ENCODE results near the gene SEC24A.
A peak's percentile ranks its signal among the peaks of the same experiment; 100 is the strongest.

Gene SEC24A

GRCh38 chr5:134638760-134639201, 9.8 kb upstream of the SEC24A start:
- Histone ChIP-seq H3K36me3 (ENCODE audit: low read length) (no peaks in the 10 kb centered on the region), H3K9me3 (ENCODE audit: insufficient read depth, low read length) (no peaks in the 10 kb centered on the region), H3K27me3 (ENCODE audit: low read length) (no peaks in the 10 kb centered on the region), H3K9ac (ENCODE audit: low read length) (no peak overlapping the region), H3F3A (ENCODE audit: insufficient read depth) (peaks cover 4% of the 10 kb centered on the region; the same call in 1 of the 2 replicates), H3K9me2 (replicated peaks; ENCODE audit: insufficient read depth, low read length) (no peaks in the 10 kb centered on the region), H2AFZ (ENCODE audit: low read depth, low read length, severe bottlenecking) (no peak overlapping the region), H3K4me3 (ENCODE audit: insufficient read depth, low read length, poor library complexity, severe bottlenecking) (no peak overlapping the region), H3K79me2 (ENCODE audit: insufficient read depth, low read length) (no peaks in the 10 kb centered on the region), H4K20me1 (ENCODE audit: low read depth, low read length) (no peaks in the 10 kb centered on the region), H3K27ac (ENCODE audit: low read depth, low read length) (no peak overlapping the region), H3K4me2 (ENCODE audit: low read depth, low read length, poor library complexity, severe bottlenecking) (no peak overlapping the region)
- TF ChIP-seq EZH2phosphoT487 (conservative IDR thresholded peaks at IDR 0.05; ENCODE audit: low read length) (no peak), CTCF (IDR thresholded peaks at IDR 0.05; ENCODE audit: insufficient read depth, low read length, poor library complexity, severe bottlenecking) (no peak)

GRCh38 chr5:134642931-134643530, 5.6 kb upstream of the SEC24A start:
- no peaks in the 10 kb centered on the region for H3K27me3 ChIP-seq (ENCODE audit: low read length)
- H3K27ac ChIP-seq (ENCODE audit: low read depth, low read length) = no peak overlapping the region
- H2AFZ ChIP-seq (ENCODE audit: low read depth, low read length, severe bottlenecking) = no peak overlapping the region
- H4K20me1 ChIP-seq (ENCODE audit: low read depth, low read length) = no peaks in the 10 kb centered on the region
- no peaks in the 10 kb centered on the region for H3K9me3 ChIP-seq (ENCODE audit: insufficient read depth, low read length)
- H3K9ac ChIP-seq (ENCODE audit: low read length) = no peak overlapping the region
- H3K36me3 ChIP-seq (ENCODE audit: low read length) = no peaks in the 10 kb centered on the region
- no peak overlapping the region for H3K4me2 ChIP-seq (ENCODE audit: low read depth, low read length, poor library complexity, severe bottlenecking)
- peaks cover 5% of the 10 kb centered on the region for H3F3A ChIP-seq (ENCODE audit: insufficient read depth)
- TF ChIP-seq EZH2phosphoT487 (conservative IDR thresholded peaks at IDR 0.05; ENCODE audit: low read length) = no peak
- TF ChIP-seq CTCF (IDR thresholded peaks at IDR 0.05; ENCODE audit: insufficient read depth, low read length, poor library complexity, severe bottlenecking) = no peak
- H3K4me3 ChIP-seq (ENCODE audit: insufficient read depth, low read length, poor library complexity, severe bottlenecking) = no peak overlapping the region
- H3K79me2 ChIP-seq (ENCODE audit: insufficient read depth, low read length) = no peaks in the 10 kb centered on the region
- H3K9me2 ChIP-seq (replicated peaks; ENCODE audit: insufficient read depth, low read length) = no peaks in the 10 kb centered on the region

GRCh38 chr5:134647750-134648424, 698 bp upstream of the SEC24A start:
- H3K36me3 ChIP-seq (ENCODE audit: low read length) = no peaks in the 10 kb centered on the region
- H3F3A ChIP-seq (ENCODE audit: insufficient read depth) = peaks cover 10% of the 10 kb centered on the region
- H3K27ac ChIP-seq (ENCODE audit: low read depth, low read length) = peak overlapping the region; percentile 97
- no peaks in the 10 kb centered on the region for H3K9me2 ChIP-seq (replicated peaks; ENCODE audit: insufficient read depth, low read length)
- H2AFZ ChIP-seq (ENCODE audit: low read depth, low read length, severe bottlenecking) = peak overlapping the region; percentile 75
- TF ChIP-seq EZH2phosphoT487 (conservative IDR thresholded peaks at IDR 0.05; ENCODE audit: low read length) = no peak
- no peak for TF ChIP-seq CTCF (IDR thresholded peaks at IDR 0.05; ENCODE audit: insufficient read depth, low read length, poor library complexity, severe bottlenecking)
- no peaks in the 10 kb centered on the region for H4K20me1 ChIP-seq (ENCODE audit: low read depth, low read length)
- peaks cover 32% of the 10 kb centered on the region for H3K79me2 ChIP-seq (ENCODE audit: insufficient read depth, low read length)
- peak overlapping the region; percentile 83 for H3K4me2 ChIP-seq (ENCODE audit: low read depth, low read length, poor library complexity, severe bottlenecking)
- H3K9ac ChIP-seq (ENCODE audit: low read length) = peak overlapping the region; percentile 89
- H3K27me3 ChIP-seq (ENCODE audit: low read length) = no peaks in the 10 kb centered on the region
- H3K4me3 ChIP-seq (ENCODE audit: insufficient read depth, low read length, poor library complexity, severe bottlenecking) = peak overlapping the region; percentile 77
- no peaks in the 10 kb centered on the region for H3K9me3 ChIP-seq (ENCODE audit: insufficient read depth, low read length)

All from SU-DHL-6 (cell line).